Uterus (tissue), 2 donors: ENCODE measurements around the gene SLC4A5.

Source experiments
- CTCF ChIP-seq, 4 experiments: fragments of 200-600 bp in 2 of 4; fragments of 450-650 bp in 2 of 4; sonication (generic) in 2 of 4; IDR thresholded peaks; one replicate each; pipeline ENCODE4 v1.5.1; 2016 to 2019; ENCODE audit warnings: antibody characterized with exemption in 4 of 4, mild to moderate bottlenecking in 2 of 4, moderate library complexity in 1 of 4
- POLR2A ChIP-seq, 2 donors: fragments of 450-650 bp; IDR thresholded peaks; one replicate each; pipeline ENCODE4 v1.6.1; 2016; ENCODE audit warnings: antibody characterized with exemption in 2 of 2, mild to moderate bottlenecking in 1 of 2, moderate library complexity in 1 of 2

GRCh38 chr2:74174909-74175308 is 168.3 kb downstream of the SLC4A5 start:
- TF ChIP-seq POLR2A (IDR thresholded peaks at IDR 0.05) = no peak
- no peak for TF ChIP-seq CTCF (IDR thresholded peaks at IDR 0.05)
